ENCODE results near the gene GSG1L.

Gene GSG1L

DNA sequence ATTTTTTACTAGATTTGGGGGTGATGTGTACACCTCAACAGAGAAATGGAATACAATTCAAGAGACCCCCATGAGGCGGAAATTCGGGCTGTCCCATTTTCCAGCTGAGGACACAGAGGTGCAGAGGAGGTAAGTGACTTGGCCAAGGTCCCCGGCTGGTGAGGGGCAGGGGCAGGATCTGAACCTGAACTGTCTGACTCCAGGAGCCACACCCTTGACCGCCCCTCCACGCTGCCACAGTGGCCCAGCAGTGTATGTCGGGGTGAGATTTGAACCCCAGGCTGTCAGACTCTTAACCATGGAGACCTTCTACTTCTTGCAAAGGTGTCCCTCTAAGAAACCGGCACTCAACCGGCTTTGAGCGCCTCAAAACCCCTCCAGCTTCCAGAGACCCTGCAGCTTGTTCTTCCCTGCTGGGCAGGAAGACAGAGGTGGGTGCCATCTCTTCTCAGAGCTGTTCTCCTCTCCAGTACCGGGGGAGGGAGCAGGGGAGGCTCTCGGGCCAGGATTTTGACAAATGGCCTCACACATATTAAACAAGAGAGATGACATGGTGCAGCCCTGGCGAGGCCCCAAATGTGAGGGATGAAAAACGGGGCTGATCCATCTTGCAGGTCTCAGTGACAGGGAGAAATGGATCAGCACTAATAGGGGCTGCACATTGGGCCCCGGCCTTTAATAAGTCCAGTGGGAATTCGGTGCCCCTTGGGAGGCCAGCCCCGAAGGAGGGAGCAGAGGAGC lies 222.3 kb downstream of the GSG1L start:
- DNase-seq, result no peak

GRCh38 chr16:27840311-27841060 lies 223.0 kb downstream of the GSG1L start:
- no peak for DNase-seq

- no peak for DNase-seq
Observed at GRCh38 chr16:27839419-27839818, 224.1 kb downstream of the GSG1L start.

DNA sequence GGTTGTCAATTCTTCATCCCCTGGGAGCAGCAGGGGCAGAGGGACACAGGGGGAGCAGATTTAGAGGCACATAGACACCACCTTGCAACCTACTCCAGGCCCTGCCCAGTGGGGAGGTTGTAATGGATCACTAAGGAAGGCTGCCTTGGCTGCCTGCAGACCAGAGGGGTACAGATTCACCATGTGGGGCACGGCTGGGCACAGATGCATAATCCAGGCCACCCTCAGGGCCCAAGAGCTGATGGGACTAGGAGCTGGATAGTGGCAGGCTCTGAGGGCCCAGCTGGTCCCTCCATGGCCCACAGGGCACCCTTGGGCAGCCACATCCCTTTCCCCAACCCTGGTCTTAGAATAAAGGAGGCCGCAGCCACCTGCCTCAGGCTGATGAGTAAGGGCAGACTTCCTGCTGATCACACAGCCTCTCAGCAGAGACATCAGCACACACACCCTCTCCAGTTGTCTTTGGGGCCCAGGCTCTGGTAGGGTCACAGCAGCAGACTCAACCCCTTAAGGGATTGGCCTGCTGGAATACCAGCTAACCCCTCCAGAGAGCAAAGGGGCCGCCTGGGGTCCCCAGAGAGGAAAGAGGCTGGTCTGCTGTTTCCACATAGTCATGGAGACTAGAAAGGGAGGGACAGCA lies 224.9 kb downstream of the GSG1L start:
- no peak for DNase-seq

DNA sequence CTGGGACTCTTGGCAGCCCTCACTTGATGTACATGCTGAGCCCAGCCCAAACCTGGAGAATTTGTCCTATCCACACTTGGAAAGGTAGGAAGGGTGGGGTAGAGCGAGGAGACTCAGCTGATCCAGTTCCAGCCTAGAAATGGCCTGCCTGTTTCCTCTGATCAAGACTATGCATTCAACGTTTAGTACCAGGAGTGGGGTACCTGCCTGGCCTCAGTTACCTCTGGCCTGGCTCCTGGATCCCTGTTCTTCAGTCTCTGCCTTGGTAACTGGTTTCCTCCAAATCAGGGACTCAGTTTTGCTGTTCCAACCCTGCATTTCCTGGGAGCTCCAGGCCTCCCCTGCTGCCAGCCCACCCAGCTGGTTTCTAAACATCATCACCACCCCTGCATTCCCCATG lies 233.5 kb downstream of the GSG1L start:
- DNase-seq, result no peak

DNA sequence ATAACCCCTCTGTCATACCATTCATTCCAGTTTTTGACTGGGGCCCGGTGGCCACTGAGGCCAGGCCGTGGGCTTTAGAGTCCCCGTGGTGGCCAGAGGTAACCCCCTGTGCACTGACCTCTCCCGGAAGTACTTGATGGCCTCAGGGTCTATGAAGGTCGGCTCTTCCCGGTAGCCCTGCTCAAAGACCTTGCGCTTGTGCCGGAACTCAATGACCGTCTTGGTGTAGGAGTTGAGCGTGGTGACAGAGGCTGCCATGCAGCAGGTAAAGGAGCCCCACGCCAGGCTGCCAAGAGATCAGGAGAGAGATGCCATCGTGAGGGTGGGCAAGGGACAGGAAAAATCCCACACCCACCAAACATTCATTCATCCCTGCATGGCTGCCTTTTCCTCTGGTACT lies 234.8 kb downstream of the GSG1L start:
- no peak for DNase-seq

DNA sequence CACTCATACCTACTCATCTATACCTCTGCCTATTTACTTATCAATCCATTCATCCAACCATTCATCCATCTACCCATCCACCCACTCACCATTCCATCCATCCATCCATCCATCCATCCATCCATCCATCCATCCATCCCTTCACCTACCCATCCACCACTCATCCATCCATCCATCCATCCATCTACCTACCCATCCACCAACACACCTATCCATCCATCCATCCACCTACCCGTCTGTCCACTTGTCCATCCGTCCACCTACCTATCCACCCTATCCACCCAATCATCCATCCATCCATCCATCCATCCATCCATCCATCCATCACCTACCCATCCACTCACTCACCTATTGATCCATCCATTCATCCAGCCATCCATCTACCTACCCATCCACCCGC lies 235.7 kb downstream of the GSG1L start:
- DNase-seq, result no peak

GRCh38 chr16:27826893-27827289 lies 236.6 kb downstream of the GSG1L start:
- no peak for DNase-seq

- DNase-seq, result no peak
Observed at GRCh38 chr16:27826081-27826892, 237.2 kb downstream of the GSG1L start.

DNA sequence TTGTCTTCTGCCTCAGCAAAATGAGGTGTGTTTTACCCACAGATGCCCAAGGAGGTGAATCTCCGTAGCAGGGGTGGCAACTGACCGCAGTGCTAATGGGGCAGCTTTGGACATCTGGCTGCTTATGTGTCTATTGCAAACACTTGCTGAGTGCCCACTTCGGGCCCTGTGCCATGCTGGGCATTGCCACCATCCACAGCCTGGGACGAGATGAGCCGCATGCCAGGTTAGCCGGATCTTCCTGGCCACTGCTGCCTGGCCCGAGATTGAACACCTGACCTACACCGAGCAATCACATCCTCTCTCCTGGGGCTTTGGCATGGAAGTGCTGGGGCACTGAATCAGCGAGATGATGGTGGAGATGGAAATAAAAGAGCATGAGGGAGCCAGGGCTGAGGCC lies 238.7 kb downstream of the GSG1L start:
- no peak for DNase-seq

DNA sequence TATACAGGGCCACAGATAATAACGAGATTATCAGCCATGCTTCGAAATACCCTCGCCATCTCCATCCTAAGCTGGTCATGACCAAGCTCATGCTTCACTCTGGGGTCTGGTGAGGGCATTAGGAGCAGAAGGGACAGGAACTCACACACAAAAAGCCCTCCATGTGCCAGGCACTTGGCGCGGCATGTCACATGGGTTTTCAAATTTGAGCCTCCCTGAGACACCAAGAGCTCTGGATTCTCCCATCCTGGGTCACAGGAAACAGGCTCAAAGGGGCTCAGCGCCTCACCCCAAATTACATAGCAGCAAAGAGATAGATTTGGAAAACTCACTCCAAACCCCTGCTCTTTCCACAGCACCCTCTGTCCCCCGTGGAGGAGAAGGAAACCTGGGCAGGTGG lies 239.5 kb downstream of the GSG1L start:
- no peak for DNase-seq

GRCh38 chr16:27823421-27823820 lies 240.1 kb downstream of the GSG1L start:
- no peak for DNase-seq

DNA sequence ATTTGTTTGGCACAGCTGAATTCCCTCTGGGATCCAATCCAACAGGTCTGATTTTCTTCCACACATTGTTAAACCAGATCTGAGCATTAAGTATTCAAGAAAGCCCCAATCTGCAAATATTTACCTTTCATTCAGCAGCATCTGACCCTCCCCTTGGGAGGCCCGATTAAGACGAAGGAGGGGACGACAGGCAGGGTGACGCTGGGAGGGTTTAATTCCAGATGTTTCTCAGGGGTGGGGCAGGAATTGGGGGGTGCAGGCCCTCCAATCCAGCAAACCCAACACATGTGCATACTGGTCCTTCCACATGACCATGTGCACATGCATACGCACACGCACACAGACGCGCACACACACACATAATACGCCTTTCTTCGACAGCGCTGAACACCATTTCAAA lies 240.5 kb downstream of the GSG1L start:
- no peak for DNase-seq

DNA sequence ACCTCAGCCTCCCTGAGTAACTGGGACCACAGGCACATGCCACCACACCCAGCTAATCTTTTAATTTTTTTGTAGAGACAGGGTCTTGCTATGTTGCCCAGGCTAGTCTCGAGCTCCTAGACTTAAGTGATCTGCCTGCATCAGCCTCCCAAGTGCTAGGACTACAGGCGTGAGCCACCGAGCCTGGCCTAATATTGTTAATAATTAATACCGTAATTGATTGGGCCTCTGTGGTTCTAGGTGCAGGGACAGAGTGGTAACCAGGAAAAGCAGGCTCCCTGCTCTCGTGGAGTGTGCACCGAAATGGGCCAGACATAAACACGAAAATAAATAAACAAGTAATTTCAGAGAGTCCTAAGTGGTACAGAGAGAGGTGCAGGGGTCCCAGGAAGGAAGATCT lies 241.0 kb downstream of the GSG1L start:
- DNase-seq, result no peak

GRCh38 chr16:27820646-27821345 lies 242.7 kb downstream of the GSG1L start:
- DNase-seq, result no peak

- no peak for DNase-seq
Observed at GRCh38 chr16:27819881-27820610, 243.5 kb downstream of the GSG1L start.

GRCh38 chr16:27819356-27819755 lies 244.2 kb downstream of the GSG1L start:
- DNase-seq, result no peak

GRCh38 chr16:27818246-27818645 lies 245.3 kb downstream of the GSG1L start:
- DNase-seq, result no peak

DNA sequence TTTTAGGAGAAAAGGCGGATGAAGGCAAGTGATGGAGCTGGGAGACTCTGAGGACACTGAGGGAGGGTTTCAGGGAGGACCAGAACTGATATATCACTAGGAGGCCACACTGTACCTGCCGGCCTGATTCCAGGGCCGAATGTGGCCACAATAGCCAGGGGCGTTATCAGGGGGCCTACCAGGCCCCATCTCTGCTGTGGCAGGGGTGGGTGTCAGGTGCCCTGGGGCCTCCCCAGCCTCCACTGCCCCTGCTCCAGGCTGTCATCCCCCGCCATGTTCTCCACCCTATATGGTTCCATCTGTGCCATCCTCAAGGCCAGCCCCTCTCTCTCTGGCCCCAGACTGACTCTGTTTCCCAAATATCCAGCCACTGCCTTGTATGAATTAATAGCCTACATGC lies 246.5 kb downstream of the GSG1L start:
- DNase-seq, result no peak

DNA sequence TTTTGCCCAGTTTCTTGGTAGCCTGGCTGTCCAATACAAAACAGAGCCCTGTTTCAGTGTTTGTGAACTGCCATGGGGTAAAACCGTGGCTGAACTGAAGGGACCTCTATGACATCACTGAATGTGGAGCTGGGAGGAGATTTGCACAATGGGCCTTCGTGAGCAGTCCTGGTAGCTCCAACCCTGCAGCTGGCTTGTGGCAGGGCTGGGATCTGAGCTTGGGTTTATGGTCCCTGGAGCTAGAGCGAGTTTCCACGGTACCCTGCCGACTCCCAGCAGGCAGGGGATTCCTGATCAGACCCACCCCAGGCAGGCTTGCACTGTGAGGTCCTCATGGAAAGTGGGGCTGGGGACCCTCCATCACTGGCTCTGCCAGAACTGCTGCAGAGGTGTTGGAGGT lies 247.0 kb downstream of the GSG1L start:
- no peak for DNase-seq

DNA sequence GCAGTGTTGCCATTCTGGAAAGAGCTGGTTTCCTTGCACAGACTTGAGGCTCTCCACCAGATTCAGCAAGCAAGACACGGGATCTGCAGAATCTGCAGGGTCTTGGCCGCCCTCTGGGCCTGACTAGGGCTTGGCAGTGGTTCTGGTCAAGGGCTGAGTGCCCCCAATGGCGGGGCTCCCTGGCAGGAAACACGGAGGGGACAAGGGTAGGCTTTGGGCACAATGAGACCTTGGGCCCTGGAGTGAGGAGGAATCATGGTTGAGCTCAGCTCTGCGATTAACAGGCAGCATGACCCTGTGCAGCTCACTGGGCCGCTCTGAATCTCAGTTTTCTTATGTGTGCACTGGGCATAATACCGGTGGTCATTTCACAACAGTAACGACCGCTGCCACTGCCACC lies 249.9 kb downstream of the GSG1L start:
- DNase-seq, result no peak

DNA sequence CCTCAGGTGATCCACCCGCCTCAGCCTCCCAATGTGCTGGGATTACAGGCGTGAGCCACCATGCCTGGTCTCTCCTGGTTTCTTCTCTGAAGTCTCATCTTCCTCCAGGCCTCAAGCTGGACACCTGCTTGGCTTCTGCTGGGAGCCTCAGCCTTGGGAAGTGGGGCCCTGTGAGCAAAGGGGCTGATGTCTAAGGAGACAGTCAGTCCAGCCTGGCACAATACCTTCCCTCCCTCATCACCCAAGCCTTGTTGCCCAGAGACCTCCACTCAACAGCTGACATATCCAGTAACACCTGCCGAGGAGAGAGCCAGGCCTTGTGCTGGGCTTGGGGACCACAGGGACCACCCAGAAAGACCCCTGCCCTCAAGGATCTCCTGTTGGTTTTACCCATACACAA lies 251.6 kb downstream of the GSG1L start:
- DNase-seq, result no peak
